ENCODE measurements around the gene BCOR. TPM values are rescaled to one million over a fixed set of nuclear protein-coding genes. Genes with fewer than 3 reads are reported as not detected.

The BCOR gene
- total RNA-seq, 1 experiment from 2014 or later, result 7.5 TPM

- H3K9me3 Mint-ChIP-seq (ENCODE audit: unreplicated experiment), result no peaks in the 10 kb centered on the region
- TF ChIP-seq CTCF (IDR thresholded peaks at IDR 0.05; ENCODE audit: unreplicated experiment), result no peak
- no TSS peak for BruUV-seq (replicated peaks)
- peaks cover 46% of the 10 kb centered on the region for H3K27me3 Mint-ChIP-seq (ENCODE audit: insufficient read depth, unreplicated experiment)
- no peak overlapping the region for H3K4me3 Mint-ChIP-seq (ENCODE audit: unreplicated experiment)
- H3K27ac Mint-ChIP-seq (ENCODE audit: low read depth, unreplicated experiment), result no peak overlapping the region
- intact Hi-C loops (cut with micrococcal nuclease), result no loop called here
- no peak for DNase-seq (ENCODE audit: unreplicated experiment)
- POLR2A ChIA-PET, result no interaction called here
- peaks cover 5% of the 10 kb centered on the region for H3K4me1 Mint-ChIP-seq (ENCODE audit: insufficient read depth, unreplicated experiment)
- CTCF ChIA-PET, result interaction anchor here (0.6 kb wide), 2 partner anchors 78 to 332 kb away, joined by 3 to 4 read pairs; no protein-coding TSS in a partner anchor
- peaks cover 11% of the 10 kb centered on the region for H3K36me3 Mint-ChIP-seq (ENCODE audit: insufficient read depth, unreplicated experiment)
These were observed 20.8 kb downstream of the BCOR start for GRCh38 chrX:40076750-40077575.

- peaks cover 42% of the 10 kb centered on the region for H3K27me3 Mint-ChIP-seq (ENCODE audit: insufficient read depth, unreplicated experiment)
- intact Hi-C loops (cut with micrococcal nuclease), result no loop called here
- BruUV-seq (replicated peaks), result no TSS peak
- no peak for TF ChIP-seq CTCF (IDR thresholded peaks at IDR 0.05; ENCODE audit: unreplicated experiment)
- no peak overlapping the region for H3K4me3 Mint-ChIP-seq (ENCODE audit: unreplicated experiment)
- no peaks in the 10 kb centered on the region for H3K4me1 Mint-ChIP-seq (ENCODE audit: insufficient read depth, unreplicated experiment)
- no peaks in the 10 kb centered on the region for H3K9me3 Mint-ChIP-seq (ENCODE audit: unreplicated experiment)
- POLR2A ChIA-PET, result no interaction called here
- no peak overlapping the region for H3K27ac Mint-ChIP-seq (ENCODE audit: low read depth, unreplicated experiment)
- DNase-seq (ENCODE audit: unreplicated experiment), result no peak
- CTCF ChIA-PET, result no interaction called here
- peaks cover 16% of the 10 kb centered on the region for H3K36me3 Mint-ChIP-seq (ENCODE audit: insufficient read depth, unreplicated experiment)
These were observed 22.8 kb downstream of the BCOR start for GRCh38 chrX:40074959-40075332.

GRCh38 chrX:40074080-40074958 lies 23.4 kb downstream of the BCOR start:
- ChIA-PET POLR2A (no interaction called here), CTCF (no interaction called here)
- Mint-ChIP-seq H3K36me3 (ENCODE audit: insufficient read depth, unreplicated experiment) (peaks cover 18% of the 10 kb centered on the region), H3K9me3 (ENCODE audit: unreplicated experiment) (no peaks in the 10 kb centered on the region), H3K4me1 (ENCODE audit: insufficient read depth, unreplicated experiment) (no peaks in the 10 kb centered on the region), H3K27ac (ENCODE audit: low read depth, unreplicated experiment) (no peak overlapping the region), H3K4me3 (ENCODE audit: unreplicated experiment) (no peak overlapping the region), H3K27me3 (ENCODE audit: insufficient read depth, unreplicated experiment) (peaks cover 42% of the 10 kb centered on the region)
- no peak for TF ChIP-seq CTCF (IDR thresholded peaks at IDR 0.05; ENCODE audit: unreplicated experiment)
- intact Hi-C loops (cut with micrococcal nuclease), result no loop called here
- BruUV-seq (replicated peaks), result no TSS peak
- DNase-seq (ENCODE audit: unreplicated experiment), result no peak

GRCh38 chrX:40073439-40074054 lies 24.2 kb downstream of the BCOR start:
- H3K36me3 Mint-ChIP-seq (ENCODE audit: insufficient read depth, unreplicated experiment), result peaks cover 18% of the 10 kb centered on the region
- TF ChIP-seq CTCF (IDR thresholded peaks at IDR 0.05; ENCODE audit: unreplicated experiment), result no peak
- intact Hi-C loops (cut with micrococcal nuclease), result no loop called here
- H3K9me3 Mint-ChIP-seq (ENCODE audit: unreplicated experiment), result no peaks in the 10 kb centered on the region
- H3K4me3 Mint-ChIP-seq (ENCODE audit: unreplicated experiment), result no peak overlapping the region
- no peak overlapping the region for H3K27ac Mint-ChIP-seq (ENCODE audit: low read depth, unreplicated experiment)
- BruUV-seq (replicated peaks), result no TSS peak
- DNase-seq (ENCODE audit: unreplicated experiment), result no peak
- CTCF ChIA-PET, result interaction anchor here (0.7 kb wide), 1 partner anchor 939 kb away, joined by 3 read pairs; no protein-coding TSS in a partner anchor
- POLR2A ChIA-PET, result no interaction called here
- peaks cover 37% of the 10 kb centered on the region for H3K27me3 Mint-ChIP-seq (ENCODE audit: insufficient read depth, unreplicated experiment)
- H3K4me1 Mint-ChIP-seq (ENCODE audit: insufficient read depth, unreplicated experiment), result no peaks in the 10 kb centered on the region
